ENCODE data around the gene L1CAM. TPM values are rescaled to one million over a fixed set of nuclear protein-coding genes. Genes with fewer than 3 reads are reported as not detected.

Gene L1CAM
- total RNA-seq, 1 donor from 2014 or later = 1.4 TPM

- TF ChIP-seq CTCF (IDR thresholded peaks at IDR 0.05; ENCODE audit: unreplicated experiment) = no peak
- DNase-seq (ENCODE audit: low spot score, unreplicated experiment) = no peak
- Mint-ChIP-seq H3K27ac (no peak overlapping the region), H3K4me1 (ENCODE audit: low read depth) (no peaks in the 10 kb centered on the region), H3K36me3 (ENCODE audit: insufficient read depth) (no peaks in the 10 kb centered on the region), H3K4me3 (ENCODE audit: low read depth) (no peak overlapping the region), H3K27me3 (peaks cover 10% of the 10 kb centered on the region), H3K9me3 (ENCODE audit: low read depth) (peaks cover 6% of the 10 kb centered on the region)
These were observed 15.1 kb downstream of the L1CAM start for GRCh38 chrX:153870791-153871360.

GRCh38 chrX:153870288-153870690 is 15.7 kb downstream of the L1CAM start:
- H3K9me3 Mint-ChIP-seq (ENCODE audit: low read depth) = peaks cover 6% of the 10 kb centered on the region
- DNase-seq (ENCODE audit: low spot score, unreplicated experiment) = no peak
- H3K27me3 Mint-ChIP-seq = peaks cover 10% of the 10 kb centered on the region
- TF ChIP-seq CTCF (IDR thresholded peaks at IDR 0.05; ENCODE audit: unreplicated experiment) = no peak
- H3K27ac Mint-ChIP-seq = no peak overlapping the region
- H3K36me3 Mint-ChIP-seq (ENCODE audit: insufficient read depth) = no peaks in the 10 kb centered on the region
- no peak overlapping the region for H3K4me3 Mint-ChIP-seq (ENCODE audit: low read depth)
- H3K4me1 Mint-ChIP-seq (ENCODE audit: low read depth) = no peaks in the 10 kb centered on the region

GRCh38 chrX:153869473-153870287 is 16.3 kb downstream of the L1CAM start:
- DNase-seq (ENCODE audit: low spot score, unreplicated experiment) = no peak
- no peak overlapping the region for H3K4me3 Mint-ChIP-seq (ENCODE audit: low read depth)
- H3K4me1 Mint-ChIP-seq (ENCODE audit: low read depth) = no peaks in the 10 kb centered on the region
- H3K27ac Mint-ChIP-seq = no peak overlapping the region
- H3K36me3 Mint-ChIP-seq (ENCODE audit: insufficient read depth) = no peaks in the 10 kb centered on the region
- H3K9me3 Mint-ChIP-seq (ENCODE audit: low read depth) = peaks cover 2% of the 10 kb centered on the region
- peaks cover 8% of the 10 kb centered on the region for H3K27me3 Mint-ChIP-seq
- TF ChIP-seq CTCF (IDR thresholded peaks at IDR 0.05; ENCODE audit: unreplicated experiment) = no peak

- Mint-ChIP-seq H3K27ac (no peak overlapping the region), H3K27me3 (peaks cover 6% of the 10 kb centered on the region), H3K36me3 (ENCODE audit: insufficient read depth) (no peaks in the 10 kb centered on the region), H3K4me3 (ENCODE audit: low read depth) (no peak overlapping the region), H3K9me3 (ENCODE audit: low read depth) (no peaks in the 10 kb centered on the region), H3K4me1 (ENCODE audit: low read depth) (no peaks in the 10 kb centered on the region)
- DNase-seq (ENCODE audit: low spot score, unreplicated experiment) = no peak
- no peak for TF ChIP-seq CTCF (IDR thresholded peaks at IDR 0.05; ENCODE audit: unreplicated experiment)
These were observed 17.1 kb downstream of the L1CAM start for GRCh38 chrX:153868576-153869472.

- no peak for DNase-seq (ENCODE audit: low spot score, unreplicated experiment)
- TF ChIP-seq CTCF (IDR thresholded peaks at IDR 0.05; ENCODE audit: unreplicated experiment) = no peak
- Mint-ChIP-seq H3K4me1 (ENCODE audit: low read depth) (no peaks in the 10 kb centered on the region), H3K27me3 (peaks cover 4% of the 10 kb centered on the region), H3K4me3 (ENCODE audit: low read depth) (no peak overlapping the region), H3K27ac (no peak overlapping the region), H3K9me3 (ENCODE audit: low read depth) (no peaks in the 10 kb centered on the region), H3K36me3 (ENCODE audit: insufficient read depth) (no peaks in the 10 kb centered on the region)
These were observed 18.3 kb downstream of the L1CAM start for GRCh38 chrX:153867671-153868070.

Data from progenitor cell of endocrine pancreas (in vitro differentiated cells).